GM21825 (cell line): ENCODE data around the gene SLC50A1.
"Not testable (repeated sequence)": the region's sequence is repeated elsewhere in the genome, so short reads cannot be mapped to it uniquely, and the experiment has no call there.

Experiments
- ATAC-seq: cut with Tn5 transposase; IDR thresholded peaks from one replicate; pipeline ENCODE4 v1.9.1; 2021; ENCODE audit warnings: mild to moderate bottlenecking, moderate library complexity; ENCODE audit not compliant: unreplicated experiment

The SLC50A1 gene

DNA sequence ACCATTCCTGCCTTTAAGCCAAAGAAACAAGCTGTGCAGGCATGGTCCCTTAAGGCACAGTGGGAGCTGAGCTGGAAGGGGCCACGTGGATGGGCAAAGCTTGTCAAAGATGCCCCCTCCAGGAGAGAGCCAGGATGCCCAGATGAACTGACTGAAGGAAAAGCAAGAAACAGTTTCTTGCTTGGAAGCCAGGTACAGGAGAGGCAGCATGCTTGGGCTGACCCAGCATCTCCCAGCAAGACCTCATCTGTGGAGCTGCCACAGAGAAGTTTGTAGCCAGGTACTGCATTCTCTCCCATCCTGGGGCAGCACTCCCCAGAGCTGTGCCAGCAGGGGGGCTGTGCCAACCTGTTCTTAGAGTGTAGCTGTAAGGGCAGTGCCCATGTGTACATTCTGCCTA lies 1.3 kb upstream of the SLC50A1 start:
- no peak for ATAC-seq

DNA sequence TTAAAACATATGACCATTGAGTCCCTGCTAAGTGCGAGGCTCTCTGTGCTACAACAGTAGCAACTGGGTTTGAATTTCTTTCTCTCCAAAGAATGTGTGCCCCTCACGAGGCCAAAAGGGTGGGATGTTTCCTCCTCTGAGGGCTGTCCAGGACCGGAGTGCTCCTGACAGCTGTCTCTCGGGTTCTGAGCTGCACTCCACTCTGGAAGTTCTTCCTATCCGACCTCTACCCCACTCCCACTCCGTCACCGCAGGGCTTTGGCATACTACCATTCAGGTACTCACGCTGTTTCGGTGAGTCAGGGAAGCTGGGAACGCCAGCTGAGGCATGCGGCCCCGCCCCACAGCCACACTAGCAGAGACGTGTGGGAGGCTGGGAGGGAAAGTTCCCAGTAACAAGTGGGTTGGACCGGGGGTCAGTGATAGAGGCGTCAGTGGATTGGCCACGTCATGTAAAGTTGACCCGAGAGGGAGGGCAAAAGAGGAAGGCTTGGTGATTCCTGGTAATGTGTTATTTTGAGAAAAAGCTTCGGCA lies 705 bp upstream of the SLC50A1 start:
- ATAC-seq, result no peak

DNA sequence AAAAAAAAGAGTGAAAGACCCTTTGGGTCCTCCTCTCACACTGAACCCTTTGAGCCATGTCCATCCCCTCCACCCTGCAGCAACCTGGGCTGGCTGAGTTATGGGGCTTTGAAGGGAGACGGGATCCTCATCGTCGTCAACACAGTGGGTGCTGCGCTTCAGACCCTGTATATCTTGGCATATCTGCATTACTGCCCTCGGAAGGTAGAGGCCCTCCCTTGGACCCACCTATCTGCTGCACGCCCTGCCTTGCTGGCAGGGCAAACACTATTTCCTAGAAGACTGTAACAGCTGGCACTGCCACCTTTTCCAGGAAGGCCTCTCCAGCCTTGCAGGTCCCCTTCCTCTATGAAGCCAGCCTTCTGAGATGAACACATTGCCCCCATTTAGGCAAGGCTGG lies 1.1 kb downstream of the SLC50A1 start:
- ATAC-seq, result no peak

DNA sequence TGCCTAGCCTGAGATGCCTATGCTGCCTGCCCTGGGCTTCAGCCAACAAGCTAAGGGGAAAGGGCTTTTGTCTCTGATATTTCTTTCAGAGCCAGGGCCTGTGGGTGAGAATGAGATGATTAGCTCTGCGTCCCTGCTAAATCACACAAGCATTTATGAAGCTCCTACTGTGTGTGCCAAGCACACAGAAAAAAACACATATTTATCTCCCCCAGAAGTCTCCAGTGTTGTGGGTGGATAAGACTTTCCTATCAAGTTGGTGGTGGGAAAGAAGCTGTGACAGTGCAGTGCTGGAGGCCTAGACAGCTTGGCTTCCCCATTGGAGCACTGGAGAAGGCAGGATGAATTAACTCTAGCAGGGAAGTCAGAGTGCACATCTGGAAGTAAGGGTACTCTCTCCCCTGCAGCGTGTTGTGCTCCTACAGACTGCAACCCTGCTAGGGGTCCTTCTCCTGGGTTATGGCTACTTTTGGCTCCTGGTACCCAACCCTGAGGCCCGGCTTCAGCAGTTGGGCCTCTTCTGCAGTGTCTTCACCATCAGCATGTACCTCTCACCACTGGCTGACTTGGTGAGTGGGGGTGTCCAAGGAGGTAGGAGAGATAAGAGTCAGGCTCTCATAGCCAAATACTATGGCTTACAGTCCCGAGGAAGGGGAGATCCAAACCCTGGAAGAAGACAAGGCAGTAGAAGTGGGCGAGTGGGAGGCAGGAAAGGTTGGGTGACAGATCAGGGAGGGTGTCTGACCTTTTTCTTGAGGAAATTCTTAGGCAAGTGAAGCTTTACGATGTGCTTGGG lies 1.7 kb downstream of the SLC50A1 start:
- ATAC-seq, result no peak

DNA sequence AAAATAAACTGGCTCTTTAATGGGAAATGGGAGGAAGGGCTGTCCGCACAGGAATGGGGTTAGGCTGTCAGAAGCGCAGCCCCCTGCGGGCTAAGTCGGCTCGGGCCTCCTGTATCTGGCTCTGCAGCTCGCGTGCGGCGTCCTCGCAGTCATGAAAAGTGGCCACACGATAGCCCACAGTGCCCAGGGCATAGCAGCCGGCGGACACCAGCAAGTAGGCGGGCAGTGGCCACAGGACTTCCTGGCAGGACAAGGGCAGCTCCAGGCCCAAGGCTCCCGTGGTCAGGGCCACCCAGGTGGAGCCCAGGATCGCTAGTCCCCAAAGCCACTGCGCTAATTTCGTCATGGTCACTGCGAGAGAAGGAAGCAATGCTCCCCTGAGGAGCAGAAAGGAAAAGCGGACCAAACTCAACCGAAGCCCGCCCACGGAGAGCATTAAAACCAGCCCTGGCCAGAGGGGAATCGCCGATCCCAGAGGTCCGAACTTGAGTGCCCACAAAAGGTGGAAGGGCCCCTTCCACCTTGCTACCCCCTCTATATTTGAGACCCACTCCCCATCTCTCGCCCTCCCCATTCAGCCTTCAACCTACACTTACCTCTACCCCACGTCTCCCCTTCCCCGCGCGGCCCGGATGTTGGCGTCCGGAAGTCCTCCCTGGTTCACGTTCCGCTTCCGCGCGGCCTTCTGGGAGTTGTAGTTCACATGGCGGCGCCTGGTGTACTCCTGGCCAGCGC lies 4.4 kb downstream of the SLC50A1 start, which contains the start of gene DPM3:
Gene DPM3, minus strand, starts transcription at position 637 of the 735 bp plus-strand sequence. Its CDS starts 291 bp downstream, at position 346.
- peak; percentile 57 for ATAC-seq

DNA sequence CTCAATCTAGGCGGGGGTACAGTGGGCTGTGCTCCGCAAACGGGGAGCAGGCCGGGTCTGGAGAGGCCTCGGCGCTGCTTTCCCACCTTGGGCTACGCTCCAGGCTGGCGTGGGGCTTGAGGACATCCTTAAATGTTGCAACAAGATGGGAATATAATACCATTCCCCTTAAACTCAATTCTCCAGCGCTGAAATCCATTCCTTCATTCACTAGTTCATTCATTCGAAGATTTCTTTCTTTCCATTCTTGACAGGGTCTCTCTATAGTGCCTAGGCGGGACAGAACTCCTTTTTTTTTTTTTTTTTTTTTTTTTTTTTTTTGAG lies 4.9 kb downstream of the SLC50A1 start:
- ATAC-seq, result no peak

DNA sequence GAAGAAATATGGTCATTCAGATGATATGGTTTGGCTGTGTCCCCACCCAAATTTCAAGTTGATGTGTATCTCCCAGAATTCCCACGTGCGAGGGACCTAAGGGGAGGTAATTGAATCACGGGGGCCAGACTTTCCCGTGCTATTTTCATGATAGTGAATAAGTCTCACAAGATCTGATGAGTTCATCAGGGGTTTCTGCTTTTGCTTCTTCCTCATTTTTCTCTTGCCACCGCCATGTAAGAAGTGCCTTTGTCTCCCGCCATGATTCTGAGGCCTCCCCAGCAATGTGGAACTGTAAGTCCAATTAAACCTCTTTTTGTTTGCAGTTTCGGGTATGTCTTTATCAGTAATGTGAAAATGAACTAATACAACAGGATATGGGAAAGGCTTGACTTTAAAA lies 6.1 kb downstream of the SLC50A1 start:
- ATAC-seq, result no peak

DNA sequence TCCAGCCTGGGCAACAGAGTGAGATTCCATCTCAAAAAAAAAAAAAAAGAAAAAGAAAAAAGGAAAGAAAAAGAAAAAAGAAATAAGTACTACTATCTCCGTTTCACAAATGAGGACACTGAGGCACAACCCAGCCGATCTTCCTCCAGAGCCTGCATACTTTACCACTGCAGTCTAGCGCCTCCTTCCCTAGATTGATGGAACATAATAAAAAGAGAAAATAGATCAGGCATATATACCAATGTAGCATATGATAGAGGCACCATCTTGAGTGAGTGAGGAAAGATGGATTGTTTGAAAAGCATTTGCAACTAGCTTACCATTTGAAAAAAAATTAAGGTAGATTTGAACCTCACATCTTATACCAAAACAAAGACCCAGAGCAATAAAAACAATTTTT lies 9.8 kb downstream of the SLC50A1 start:
- no peak for ATAC-seq

DNA sequence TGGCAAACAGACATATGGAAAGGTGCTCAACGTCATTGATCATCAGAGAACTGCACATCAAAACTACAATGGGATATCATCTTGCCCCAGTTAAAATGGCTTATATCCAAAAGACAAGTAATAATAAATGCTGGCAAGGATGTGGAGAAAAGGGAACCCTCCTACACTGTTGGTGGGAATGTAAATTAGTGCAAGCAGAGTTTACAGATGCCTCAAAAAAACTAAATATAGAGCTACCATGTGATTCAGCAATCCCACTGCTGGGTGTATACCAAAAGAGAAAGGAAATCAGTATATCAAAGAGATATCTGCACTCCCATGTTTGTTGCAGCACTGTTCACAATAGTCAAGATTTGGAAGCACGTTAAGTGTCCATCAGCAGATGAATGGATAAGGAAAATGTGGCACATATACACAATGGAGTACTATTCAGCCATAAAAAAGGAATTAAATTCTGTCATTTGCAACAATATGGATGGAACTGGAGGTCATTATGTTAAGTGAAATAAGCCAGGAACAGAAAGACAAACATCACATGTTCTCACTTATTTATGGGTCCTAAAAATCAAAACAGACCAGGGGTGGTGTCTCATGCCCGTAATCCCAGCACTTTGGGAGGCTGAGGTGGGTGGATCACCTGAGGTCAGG lies 20.5 kb downstream of the SLC50A1 start:
- ATAC-seq, result not testable (repeated sequence)

DNA sequence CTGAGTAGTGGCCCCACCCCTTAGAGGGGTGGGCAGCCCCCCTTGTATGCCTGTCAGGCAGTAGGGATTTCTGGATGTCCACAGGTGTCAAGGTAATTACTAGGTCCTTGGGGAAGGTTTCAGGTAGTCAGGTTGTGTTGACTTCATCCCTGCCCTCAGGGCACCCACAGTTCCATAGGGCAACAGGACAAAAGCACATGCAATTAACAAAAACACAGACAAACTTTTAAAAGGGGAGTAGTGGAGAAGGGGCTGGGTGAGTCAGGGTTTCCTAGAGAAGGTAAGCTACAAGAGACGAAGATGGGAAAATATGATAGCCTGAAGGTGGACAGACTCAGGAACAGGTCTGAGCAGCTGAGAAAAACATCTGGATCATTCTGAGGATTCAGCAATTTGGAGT lies 23.3 kb downstream of the SLC50A1 start:
- no peak for ATAC-seq

DNA sequence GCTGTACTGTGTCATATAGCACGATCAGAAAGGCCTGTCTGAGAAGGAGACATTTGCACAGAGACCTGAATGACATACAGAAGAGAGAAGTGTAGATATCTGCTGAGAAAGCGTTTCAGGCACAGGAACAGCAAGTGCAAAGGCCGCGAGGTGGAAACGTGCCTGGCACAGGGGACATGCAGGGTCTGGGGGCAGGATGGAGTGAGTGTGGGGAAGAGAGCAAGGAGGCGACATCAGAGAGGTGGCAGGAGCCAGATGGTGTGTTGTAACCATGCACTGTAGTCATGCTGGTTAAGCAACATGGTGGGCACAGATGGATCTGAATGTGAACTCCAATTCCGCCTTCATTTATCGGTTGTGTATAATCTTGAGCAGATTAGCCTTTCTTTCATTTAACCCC lies 24.5 kb downstream of the SLC50A1 start:
- ATAC-seq, result no peak

DNA sequence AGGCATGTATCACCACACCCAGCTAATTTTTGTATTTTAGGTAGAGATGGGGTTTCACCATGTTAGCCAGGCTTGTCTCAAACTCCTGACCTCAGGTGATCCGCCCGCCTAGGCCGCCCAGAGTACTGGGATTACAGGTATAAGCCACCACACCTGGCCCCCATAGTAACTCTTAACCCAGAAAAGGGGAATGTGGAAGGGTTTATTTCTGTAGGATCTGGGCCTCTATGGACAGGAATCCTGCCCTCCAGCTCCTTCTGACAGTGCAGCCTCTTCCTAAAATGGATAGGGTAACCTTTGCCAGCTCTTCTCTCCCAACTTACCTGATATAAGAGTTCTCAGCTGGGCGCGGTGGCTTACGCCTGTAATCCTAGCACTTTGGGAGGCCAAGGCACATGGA lies 27.0 kb downstream of the SLC50A1 start:
- ATAC-seq, result not testable (repeated sequence)

DNA sequence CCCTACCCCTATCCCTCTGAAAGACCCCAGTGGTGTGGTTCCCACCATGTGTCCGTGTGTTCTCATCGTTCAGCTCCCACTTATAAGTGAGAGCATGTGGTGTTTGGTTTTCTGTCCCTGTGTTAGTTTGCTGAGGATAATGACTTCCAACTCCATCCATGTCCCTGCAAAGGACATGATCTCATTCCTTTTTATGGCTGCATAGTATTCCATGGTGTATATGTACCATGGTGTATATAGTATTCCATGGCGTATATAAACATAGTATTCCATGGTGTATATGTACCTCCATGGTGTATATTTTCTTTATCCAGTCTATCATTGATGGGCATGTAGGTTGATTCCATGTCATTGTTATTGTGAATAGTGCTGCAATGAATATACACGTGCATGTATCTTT lies 28.1 kb downstream of the SLC50A1 start:
- ATAC-seq, result not testable (repeated sequence)

DNA sequence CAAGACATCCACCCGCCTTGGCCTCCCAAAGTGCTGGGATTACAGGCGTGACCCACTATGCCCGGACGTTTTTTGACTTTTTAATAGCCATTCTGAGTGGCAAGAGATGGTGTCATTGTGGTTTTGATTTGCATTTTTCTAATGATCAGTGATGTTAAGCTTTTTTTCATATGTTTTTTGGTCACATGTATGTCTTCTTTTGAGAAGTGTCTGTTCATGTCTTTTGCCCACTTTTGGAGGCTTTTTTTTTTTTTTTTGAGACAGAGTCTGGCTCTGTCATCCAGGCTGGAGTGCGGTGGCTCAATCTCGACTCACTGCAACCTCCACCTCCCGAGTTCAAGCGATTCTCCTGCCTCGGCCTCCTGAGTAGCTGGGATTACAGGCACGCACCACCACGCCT lies 29.0 kb downstream of the SLC50A1 start:
- ATAC-seq, result not testable (repeated sequence)

DNA sequence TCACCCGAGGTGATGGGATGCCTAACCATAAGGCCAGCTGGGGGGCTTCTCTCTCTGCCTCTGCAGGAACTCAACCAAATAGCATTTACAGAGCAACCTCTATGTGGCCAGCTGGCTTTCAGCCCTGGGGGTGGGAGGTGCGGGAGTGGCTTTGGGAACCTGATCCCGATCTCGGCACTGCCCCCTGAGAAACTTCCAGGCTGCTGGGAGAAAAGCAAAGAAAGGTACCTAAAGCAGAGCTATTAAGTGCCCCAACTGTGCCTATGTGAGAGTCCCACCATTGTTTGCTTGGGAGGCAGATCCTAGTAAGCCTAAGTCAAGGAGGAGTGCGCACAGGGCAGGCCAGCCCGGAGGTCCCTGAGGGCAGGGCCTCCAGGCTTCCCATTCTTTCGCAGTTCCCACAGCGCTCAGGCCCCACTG lies 30.4 kb downstream of the SLC50A1 start:
- no peak for ATAC-seq

DNA sequence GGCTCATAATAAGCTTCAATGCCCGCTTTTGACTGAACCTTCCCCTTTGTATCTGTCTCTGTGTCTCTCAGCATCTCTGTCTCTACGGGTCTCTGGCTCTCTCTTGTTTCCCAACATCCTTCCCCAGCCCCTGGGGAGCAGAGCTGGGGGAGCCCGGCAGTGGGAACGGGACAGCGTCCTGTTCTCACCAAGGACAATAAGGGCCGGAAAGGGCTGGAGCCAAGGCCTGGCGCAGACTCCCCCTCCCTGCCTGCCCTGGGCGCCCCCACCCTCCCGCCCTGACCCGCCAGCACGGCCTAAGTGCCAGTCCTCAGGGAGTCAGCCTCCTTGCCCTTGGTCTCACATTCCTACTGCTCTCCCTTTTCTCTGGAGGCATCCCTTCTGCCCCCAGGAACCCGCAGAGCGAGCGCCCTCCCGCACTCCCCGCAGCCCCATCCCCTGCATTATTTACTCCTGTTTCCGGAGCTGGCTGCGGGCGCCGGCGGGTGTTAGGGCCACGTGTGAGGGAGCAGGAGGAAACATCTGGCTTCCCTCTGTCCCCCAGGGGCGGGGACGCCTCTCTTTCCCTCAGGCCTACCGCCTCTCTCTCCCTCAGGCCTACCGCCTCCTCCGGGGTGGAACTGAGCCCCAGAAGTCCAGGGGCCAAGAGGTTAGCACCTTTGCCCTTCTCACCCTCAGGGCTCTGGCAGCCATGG lies 31.0 kb downstream of the SLC50A1 start:
- no peak for ATAC-seq

DNA sequence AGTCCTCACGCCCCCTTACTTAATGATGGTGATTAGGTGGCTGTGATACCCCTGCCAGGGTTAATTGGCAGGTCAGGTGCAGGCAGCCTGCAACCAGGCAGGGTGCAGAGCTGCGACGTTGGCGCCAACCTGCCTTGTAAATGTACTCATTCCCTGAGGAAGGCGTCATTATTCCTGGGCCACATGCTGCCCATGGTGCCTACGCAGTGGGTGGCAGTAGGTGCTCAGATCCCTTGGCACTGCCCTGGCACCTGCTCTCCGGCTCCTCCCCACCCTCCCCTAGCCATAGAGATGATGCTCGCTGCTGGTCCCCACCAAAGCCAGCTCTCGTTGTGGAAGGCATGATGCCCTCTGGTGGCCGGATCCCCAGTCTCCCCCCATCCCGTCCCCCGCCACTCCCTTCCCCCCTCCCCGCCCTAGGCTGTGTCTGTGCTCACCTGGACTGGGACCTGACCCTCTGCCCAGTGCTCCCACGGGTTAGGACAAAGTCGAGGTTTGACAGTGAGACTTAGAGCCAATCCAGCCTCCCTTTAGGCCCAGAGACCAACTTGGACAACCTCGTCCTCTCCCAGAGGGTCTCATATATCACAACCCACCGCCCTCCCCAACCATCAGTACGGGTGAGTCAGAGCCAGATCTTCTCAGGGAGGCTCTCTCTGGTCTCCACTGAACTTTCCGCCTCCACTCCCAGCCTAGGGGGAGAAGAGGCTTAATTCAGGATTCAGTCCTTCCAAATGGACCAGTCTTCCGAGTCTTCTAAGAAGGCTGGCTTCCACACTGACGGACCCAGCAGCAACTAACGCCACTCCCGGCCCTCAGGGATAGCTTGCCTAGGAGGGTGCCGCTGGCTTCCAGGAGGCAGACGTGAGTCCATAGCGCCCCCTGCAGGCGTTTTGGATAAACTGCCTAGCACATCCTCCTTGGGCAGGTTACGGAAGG lies 31.8 kb downstream of the SLC50A1 start:
- no peak for ATAC-seq

DNA sequence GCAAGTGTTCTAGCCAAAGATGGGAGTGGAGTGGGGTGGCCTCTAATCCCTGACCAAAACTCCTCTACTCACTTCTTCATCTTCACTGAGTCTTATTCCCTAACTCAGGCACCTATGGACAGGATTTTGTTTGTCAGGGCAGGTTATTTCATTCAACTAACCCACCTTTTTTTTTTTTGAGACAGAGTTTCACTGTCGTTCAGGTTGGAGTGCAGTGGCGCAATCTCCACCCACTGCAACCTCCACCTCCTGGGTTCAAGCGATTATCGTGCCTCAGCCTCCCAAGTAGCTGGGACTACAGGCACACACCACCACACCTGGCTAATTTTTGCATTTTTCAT lies 32.4 kb downstream of the SLC50A1 start:
- ATAC-seq, result not testable (repeated sequence)

DNA sequence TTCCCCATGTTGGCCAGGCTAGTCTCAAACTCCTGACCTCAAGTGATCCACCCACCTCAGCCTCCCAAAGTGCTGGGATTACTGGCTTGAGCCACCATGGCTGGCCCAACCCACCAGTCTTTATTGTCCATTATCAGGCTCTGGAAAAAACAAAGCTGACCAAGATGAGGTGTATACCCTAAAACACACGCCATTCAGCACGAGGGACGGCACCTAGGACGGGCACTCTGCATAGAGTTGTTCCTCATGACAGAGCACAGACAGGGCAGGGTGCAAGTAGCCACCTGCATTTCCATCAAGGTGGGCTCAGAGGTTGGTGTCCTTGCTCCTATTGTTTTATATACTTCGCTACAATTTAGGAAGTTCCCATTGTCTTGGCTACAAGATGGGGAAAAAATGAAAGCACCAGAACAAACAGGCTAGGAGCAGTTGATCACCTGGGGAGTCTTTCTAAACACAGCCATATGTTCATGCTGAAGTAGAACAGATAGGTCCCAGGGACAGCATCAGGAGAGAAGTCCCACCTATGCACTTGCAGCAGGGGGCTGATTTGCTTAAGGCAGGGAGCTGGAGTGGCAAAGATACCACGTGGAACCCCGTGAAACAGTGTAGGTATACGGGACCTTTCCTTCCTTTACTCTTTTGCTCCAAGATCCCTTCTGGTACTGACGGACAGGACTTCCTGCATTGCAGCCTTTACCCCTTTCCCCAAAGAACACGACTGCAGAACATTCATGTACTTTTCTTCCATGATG lies 33.0 kb downstream of the SLC50A1 start:
- ATAC-seq, result no peak
